Fibroblast of pulmonary artery (primary cell): ENCODE results near the gene CFH.

ENCODE experiments used
- DNase-seq: peaks from one replicate; pipeline ENCODE4 v3.0.0-alpha.2; 2010; ENCODE audit warnings: low read depth
- H3K4me3 ChIP-seq: replicated peaks from 2 replicates; pipeline ENCODE4 v1.5.1; 2011; ENCODE audit warnings: low read depth, mild to moderate bottlenecking, control low read depth, low read length, moderate library complexity
- TF ChIP-seq, protein P1 (sequence below): IDR thresholded peaks from 2 replicates; pipeline ENCODE4 v1.5.1; 2011; ENCODE audit warnings: mild to moderate bottlenecking, control low read depth, low read length, inconsistent platforms; ENCODE audit errors: missing control alignments

The CFH gene

DNA sequence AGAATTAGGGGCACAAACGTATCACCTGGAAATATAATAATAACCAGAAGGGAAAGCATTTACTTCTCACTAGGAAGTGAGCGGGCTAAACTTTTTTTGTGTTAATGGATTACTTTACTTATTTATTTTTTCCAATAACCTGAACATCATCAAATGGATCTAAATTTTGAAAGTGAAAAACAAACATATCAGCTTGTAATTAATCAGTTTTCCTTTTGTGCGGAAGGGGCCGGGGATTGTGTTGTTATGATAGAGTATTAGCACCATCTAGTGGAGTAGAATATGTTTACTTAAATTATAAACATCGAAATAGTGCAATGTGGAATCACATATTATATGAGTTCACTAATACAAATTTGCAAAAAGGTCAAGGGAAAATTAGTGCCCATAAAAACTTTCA, 9.0 kb downstream of the CFH start:
- TF ChIP-seq, protein P1, sequence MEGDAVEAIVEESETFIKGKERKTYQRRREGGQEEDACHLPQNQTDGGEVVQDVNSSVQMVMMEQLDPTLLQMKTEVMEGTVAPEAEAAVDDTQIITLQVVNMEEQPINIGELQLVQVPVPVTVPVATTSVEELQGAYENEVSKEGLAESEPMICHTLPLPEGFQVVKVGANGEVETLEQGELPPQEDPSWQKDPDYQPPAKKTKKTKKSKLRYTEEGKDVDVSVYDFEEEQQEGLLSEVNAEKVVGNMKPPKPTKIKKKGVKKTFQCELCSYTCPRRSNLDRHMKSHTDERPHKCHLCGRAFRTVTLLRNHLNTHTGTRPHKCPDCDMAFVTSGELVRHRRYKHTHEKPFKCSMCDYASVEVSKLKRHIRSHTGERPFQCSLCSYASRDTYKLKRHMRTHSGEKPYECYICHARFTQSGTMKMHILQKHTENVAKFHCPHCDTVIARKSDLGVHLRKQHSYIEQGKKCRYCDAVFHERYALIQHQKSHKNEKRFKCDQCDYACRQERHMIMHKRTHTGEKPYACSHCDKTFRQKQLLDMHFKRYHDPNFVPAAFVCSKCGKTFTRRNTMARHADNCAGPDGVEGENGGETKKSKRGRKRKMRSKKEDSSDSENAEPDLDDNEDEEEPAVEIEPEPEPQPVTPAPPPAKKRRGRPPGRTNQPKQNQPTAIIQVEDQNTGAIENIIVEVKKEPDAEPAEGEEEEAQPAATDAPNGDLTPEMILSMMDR = peak; percentile 27
- peak overlapping the region; percentile 12 for H3K4me3 ChIP-seq
- peak; percentile 60 for DNase-seq

DNA sequence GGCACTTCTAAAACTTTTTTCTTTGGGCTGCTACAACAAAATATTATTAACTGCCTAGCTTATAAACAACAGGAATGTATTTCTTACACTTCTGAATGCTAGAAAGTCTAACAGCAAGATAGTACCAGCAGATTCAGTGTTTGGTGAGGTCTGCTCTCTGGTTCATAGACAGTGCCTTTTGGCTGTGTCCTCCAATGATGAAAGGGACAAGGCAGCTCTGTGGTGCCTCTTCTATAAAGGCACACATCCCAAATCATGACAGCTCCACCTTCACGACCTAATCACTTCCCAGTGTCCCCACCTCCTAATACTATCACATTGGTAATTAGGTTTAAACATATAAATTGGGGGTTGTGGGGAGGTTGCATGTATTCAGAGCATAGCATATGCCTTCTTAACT, 9.5 kb downstream of the CFH start:
- TF ChIP-seq, protein P1 = no peak
- no peak overlapping the region for H3K4me3 ChIP-seq
- no peak for DNase-seq

DNA sequence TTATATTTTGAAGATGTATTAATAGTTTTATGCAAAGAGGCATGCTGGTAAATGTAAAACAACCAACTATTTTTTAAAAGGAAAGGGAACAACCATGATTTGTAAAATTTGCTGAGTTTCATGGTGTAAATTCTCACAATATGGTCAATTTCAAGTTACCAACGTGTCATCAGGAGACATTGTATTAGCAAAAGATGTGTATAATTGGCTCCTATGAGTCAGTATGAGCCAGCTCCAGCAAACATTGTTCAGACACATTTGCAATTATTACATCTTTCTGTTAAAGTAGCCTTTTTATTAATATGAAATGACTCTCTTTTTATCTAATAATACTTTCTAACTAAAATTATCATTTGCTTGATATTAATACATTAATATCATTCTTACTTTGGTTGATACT, 15.3 kb downstream of the CFH start:
- DNase-seq = no peak
- no peak overlapping the region for H3K4me3 ChIP-seq
- TF ChIP-seq, protein P1 = no peak

DNA sequence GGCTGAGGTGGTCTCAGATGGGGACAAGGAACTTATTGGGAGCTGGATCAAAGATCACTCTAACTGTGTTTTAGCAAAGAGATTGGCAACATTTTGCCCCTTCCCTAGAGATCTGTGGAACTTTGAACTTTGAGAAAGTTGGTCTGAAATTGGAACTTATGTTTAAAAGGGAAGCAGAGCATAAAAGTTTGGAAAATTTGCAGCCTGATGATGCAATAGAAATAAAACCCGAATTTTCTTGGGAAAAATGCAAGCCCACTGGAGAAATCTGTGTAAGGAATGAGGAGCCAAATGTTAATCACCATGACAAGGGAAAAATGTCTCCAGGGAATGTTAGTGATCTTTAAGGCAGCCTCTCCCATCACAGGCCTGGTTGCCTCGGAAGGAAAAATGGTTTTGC, 17.2 kb downstream of the CFH start:
- TF ChIP-seq, protein P1 = no peak
- H3K4me3 ChIP-seq = no peak overlapping the region
- DNase-seq = no peak

DNA sequence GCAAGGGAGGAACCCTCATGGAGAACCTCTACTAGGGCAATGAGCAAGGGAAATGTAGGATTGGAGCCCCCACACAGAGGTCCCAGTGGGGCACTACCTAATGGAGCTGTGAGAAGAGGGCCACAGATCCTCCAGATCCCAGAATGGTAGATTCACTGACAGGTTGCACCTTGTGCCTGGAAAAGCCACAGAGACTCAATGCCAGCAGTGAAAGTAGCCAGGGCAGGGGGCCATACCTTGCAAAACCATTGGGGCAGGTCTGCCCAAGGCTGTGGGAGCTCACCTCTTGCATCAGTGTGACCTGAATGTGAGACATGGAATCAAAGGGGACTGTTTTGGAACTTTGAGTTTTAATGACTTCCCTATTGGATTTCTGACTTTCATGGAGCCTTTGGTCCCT, 17.9 kb downstream of the CFH start:
- no peak for DNase-seq
- TF ChIP-seq, protein P1 = no peak
- H3K4me3 ChIP-seq = no peak overlapping the region

DNA sequence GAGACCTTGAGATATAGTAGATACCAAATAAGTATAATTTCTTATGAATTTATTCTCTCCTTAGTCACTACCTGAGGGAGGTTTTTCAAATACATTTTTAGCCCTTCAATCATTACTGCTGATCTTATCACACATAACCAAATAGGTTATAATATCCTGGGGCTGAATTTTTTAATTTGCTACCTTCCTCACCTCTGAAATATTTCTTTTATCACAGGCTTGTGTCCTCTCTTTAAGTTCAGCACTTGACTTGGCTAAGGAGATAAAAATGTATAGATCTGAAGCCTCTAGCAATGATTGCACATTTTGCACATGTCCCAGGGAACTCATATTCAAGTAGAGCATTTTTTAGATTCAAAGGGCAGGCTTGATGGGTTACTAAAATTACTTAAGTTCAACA, 23.1 kb downstream of the CFH start:
- TF ChIP-seq, protein P1 = no peak
- no peak for DNase-seq
- no peak overlapping the region for H3K4me3 ChIP-seq

DNA sequence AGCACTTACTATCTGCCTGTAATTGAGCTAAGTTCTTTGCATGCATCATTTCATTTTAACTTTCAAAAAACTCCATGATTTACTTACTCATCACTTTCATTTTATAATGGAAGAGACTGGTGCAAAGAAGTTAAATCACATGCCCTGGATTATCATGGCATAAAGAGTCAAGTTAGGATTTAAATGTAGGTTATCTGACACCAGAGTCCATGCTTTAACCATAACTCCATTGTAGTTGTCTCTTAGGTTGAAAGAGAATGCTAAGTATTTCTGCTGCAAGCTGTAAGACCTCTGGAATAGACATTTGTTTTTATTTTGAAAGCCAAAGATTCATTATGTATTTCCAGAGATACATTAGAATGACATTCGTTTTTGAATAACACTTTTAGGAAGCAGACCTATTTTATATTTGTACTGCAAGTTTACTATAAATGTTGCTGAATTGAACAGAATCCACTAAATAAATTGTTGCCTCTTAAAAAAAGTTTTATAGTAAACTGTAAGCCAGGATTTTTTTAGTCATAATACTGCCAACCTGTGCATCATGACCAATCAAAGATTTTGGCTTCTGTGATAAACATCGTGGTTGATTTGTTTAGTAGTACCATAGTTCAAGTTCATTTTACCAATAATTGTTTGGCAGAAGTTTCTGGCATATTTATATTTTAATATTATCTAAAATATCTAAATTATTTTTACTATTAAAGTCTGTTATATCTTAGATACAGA, 26.1 kb downstream of the CFH start:
- TF ChIP-seq, protein P1 = no peak
- DNase-seq = no peak
- no peak overlapping the region for H3K4me3 ChIP-seq
